GM13977 (cell line): ENCODE measurements around the gene LMO2.
"Not testable (repeated sequence)": the region's sequence is repeated elsewhere in the genome, so short reads cannot be mapped to it uniquely, and the experiment has no call there.

Experiments used
- DNase-seq: peaks from one replicate; pipeline ENCODE4 v3.0.0; 2012; ENCODE audit warnings: low spot score
- in situ Hi-C: fragments of 300-500 bp; cut with MboI; formaldehyde crosslinking; loops from one replicate; pipeline ENCODE4 v1.12.0; 2022; ENCODE audit warnings: low sequenced_read_pairs, low pct_unique_long_range_greater_than_20kb, mixed read lengths, inconsistent platforms; ENCODE audit not compliant: unreplicated experiment
- TF ChIP-seq, protein P1 (sequence below): IDR thresholded peaks from 2 replicates; pipeline ENCODE4 v1.5.1; 2012; ENCODE audit warnings: mild to moderate bottlenecking, control low read depth; ENCODE audit not compliant: insufficient read depth; ENCODE audit errors: extremely low read depth, missing control alignments

The LMO2 gene

DNA sequence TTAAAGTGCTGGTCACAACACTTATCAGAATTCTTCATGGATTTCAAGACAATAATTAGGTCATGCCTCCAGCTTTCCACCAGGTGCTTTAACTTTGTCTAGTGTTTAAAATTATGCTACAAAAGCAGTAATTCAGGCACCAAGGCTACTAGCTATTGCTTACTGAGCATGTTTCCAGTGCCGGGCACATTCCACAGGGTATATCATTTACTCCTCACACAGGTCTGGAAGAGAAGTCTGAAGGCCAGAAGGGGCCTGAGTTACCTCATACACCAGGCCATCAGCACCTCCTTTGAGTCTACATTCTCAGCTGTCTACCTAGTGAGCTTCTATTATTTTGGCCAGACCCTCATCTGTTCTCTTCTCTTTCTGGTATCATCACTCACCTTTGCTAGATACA lies 41.7 kb upstream of the LMO2 start:
- TF ChIP-seq, protein P1, sequence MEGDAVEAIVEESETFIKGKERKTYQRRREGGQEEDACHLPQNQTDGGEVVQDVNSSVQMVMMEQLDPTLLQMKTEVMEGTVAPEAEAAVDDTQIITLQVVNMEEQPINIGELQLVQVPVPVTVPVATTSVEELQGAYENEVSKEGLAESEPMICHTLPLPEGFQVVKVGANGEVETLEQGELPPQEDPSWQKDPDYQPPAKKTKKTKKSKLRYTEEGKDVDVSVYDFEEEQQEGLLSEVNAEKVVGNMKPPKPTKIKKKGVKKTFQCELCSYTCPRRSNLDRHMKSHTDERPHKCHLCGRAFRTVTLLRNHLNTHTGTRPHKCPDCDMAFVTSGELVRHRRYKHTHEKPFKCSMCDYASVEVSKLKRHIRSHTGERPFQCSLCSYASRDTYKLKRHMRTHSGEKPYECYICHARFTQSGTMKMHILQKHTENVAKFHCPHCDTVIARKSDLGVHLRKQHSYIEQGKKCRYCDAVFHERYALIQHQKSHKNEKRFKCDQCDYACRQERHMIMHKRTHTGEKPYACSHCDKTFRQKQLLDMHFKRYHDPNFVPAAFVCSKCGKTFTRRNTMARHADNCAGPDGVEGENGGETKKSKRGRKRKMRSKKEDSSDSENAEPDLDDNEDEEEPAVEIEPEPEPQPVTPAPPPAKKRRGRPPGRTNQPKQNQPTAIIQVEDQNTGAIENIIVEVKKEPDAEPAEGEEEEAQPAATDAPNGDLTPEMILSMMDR: no peak
- DNase-seq: no peak
- in situ Hi-C loops: no loop called here

DNA sequence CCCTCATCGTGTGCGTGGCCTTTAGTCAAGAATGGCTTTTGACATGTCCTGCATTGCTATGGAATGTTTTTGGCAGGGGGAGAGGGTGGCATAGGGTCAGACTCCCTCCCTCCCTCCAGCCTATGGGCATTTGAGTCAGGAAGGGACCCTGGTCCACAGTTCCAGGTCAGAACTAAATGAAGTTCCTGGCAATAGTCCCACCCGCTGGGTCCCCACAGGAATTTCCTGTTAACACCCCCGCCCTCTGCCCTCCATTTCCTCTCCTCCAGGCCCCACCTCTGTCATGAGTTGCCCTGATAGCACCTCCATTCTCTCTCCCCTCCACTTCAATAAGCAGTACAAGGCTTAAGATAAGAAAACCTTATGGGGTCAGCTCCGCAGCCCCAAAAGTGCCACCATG lies 40.8 kb upstream of the LMO2 start:
- TF ChIP-seq, protein P1: no peak
- no peak for DNase-seq
- in situ Hi-C loops: no loop called here

DNA sequence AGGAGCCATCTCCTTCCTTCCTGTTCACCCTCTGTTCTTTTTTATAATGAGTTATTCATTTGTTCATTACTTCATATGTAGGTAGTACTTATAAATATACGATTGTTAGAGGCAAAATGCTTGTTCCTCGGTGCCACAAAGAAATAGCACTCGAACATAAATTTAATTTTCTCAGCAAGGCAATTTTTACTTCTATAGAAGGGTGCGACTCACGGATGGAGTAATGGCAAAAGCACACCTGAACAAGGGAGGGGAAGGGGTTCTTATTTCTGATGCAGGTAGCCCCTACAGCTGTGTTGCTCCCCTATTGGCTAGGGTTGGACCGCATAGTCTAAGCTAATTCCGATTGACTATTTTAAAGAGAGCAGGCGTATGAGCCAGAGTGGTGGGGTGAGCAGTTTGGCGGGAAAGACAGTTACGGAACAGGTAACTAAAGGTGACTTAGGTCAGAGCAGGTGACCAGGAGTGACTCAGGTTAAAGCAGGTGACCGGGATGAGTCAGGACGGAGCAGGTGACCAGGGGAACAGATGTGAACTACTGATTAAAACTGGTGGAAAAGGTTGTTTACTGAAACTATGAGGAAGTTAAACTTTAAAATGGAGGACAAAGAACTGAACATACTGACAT lies 40.0 kb upstream of the LMO2 start:
- DNase-seq, in situ Hi-C loops: not testable (repeated sequence)

DNA sequence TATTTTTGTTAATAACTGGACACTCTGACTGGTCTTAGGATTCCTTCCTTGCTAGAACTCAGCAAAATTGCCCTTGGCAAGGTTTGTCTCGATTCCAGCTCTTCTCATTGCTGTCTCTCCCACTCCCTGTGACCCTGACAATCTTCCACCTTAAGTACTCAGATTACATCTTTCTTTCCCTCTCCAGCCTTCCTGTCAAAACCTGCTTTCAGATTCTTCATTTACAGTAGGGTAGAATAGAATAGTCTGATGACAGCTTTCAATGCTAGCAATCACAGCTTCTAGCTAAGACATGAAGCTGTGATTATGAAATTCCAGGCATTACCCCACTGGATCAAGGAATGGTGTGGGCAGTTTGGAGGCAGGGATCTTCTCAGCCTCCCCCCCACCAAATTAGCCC lies 39.2 kb upstream of the LMO2 start:
- in situ Hi-C loops: no loop called here
- no peak for DNase-seq
- TF ChIP-seq, protein P1: no peak

DNA sequence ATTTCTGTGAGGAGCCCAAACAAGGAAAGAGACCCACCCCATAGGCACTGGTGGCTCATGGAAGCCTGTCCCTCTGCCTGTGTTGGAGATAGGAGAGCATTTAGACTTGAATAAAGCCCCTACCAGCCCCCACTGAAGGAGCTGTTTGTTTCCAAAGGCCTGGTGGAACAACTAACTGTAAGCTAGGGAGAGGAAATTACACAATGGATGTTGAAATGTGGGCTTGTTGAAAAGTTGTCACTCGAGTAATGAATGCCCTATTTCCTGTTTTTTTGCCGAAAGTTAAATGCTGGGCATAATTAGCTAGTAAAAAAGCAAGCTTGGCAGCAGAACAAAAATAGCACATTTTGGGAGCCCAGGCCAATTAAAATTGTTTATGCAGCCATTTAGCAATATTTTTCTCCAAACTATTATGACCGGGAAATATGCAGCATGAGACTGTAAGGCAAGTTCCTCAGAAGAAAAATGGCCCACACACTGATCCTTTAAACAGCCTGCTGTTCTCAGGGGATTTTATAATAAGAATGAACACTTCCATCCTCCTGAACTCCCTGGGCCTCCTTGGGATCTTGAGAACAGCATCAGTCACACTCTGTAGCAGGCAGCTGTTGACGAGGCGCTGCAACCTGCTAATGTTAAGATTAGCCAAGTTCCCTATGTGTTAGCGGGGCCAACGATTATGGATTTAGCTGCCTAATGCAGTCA lies 38.6 kb upstream of the LMO2 start:
- TF ChIP-seq, protein P1: no peak
- DNase-seq: no peak
- in situ Hi-C loops: no loop called here

DNA sequence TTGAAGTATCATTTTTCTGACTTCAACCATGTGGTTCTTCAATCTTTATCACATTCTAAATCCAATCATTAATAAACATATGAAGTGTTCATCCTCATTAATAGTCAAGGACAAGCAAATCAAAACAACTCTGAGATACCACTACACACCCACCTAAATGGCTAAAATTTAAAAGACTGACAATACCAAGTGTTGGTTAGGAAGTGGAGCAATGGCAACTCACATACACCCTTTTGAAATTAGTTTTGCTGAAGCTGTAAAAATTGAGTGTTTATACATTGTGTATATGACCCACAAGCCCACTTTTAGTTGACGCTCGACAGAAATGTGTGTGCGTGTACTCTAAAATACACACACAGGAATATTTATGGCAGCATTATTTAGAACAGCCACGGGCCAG lies 36.7 kb upstream of the LMO2 start:
- in situ Hi-C loops: no loop called here
- no peak for DNase-seq
- TF ChIP-seq, protein P1: no peak
